Tibial nerve (tissue), 4 donors: ENCODE results near the gene ADAMTS8. TPM values are rescaled to one million over a fixed set of nuclear protein-coding genes. Genes with fewer than 3 reads are reported as not detected.

ENCODE experiments used
- DNase-seq, 2 donors: peaks; one replicate each; pipeline ENCODE4 v3.0.0-alpha.2; 2019; ENCODE audit warnings: low spot score in 2 of 2
- H3K27ac ChIP-seq, 4 donors: fragments of 200-600 bp; sonication (generic) in 3 of 4; one replicate each; pipeline ENCODE4 v1.5.1; 2017 to 2019; ENCODE audit warnings: mild to moderate bottlenecking in 1 of 4
- H3K27me3 ChIP-seq, 2 donors: fragments of 200-600 bp; sonication (generic) in 1 of 2; one replicate each; pipeline versions ENCODE4 v1.5.1 to v1.6.0; 2017 to 2019
- H3K36me3 ChIP-seq, 3 donors: fragments of 200-600 bp; sonication (generic); one replicate each; pipeline ENCODE4 v1.5.1; 2018 to 2019
- H3K4me1 ChIP-seq, 4 donors: fragments of 200-600 bp; sonication (generic) in 3 of 4; one replicate each; pipeline ENCODE4 v1.5.1; 2017 to 2019
- H3K4me3 ChIP-seq, 4 donors: fragments of 200-600 bp; sonication (generic) in 3 of 4; one replicate each; pipeline ENCODE4 v1.5.1; 2017 to 2019; ENCODE audit warnings: mild to moderate bottlenecking in 1 of 4, moderate library complexity in 1 of 4
- H3K9me3 ChIP-seq, 4 donors: fragments of 200-600 bp; sonication (generic) in 3 of 4; one replicate each; pipeline ENCODE4 v1.5.1; 2017 to 2019
- EP300 ChIP-seq, 2 donors: sonication (generic); formaldehyde crosslinking; IDR thresholded peaks; one replicate each; pipeline ENCODE4 v1.6.1; 2017; ENCODE audit warnings: antibody characterized with exemption in 2 of 2, mild to moderate bottlenecking in 1 of 2
- POLR2A ChIP-seq, 2 donors: fragments of 450-650 bp; IDR thresholded peaks; one replicate each; pipeline ENCODE4 v1.6.1; 2017; ENCODE audit warnings: antibody characterized with exemption in 2 of 2, mild to moderate bottlenecking in 2 of 2, moderate library complexity in 2 of 2
- WGBS, 2 donors: methylation state at CpG; one replicate each; pipeline ENCODE4 v1.1.5; 2018; 5-methylcytosine and 5-hydroxymethylcytosine counted together
- total RNA-seq, 4 donors: library from RNA; depleted of rRNA; stranded (reverse); fragments of >200 nt; gene quantifications; one replicate each; pipeline ENCODE4 v1.1.0, GENCODE V29; 2016
- TF ChIP-seq, protein P1 (sequence below), 5 experiments: fragments of 200-600 bp in 3 of 5; fragments of 450-650 bp in 2 of 5; sonication (generic) in 3 of 5; IDR thresholded peaks; one replicate each; pipeline ENCODE4 v1.5.1; 2016 to 2019; ENCODE audit warnings: antibody characterized with exemption in 5 of 5, mild to moderate bottlenecking in 3 of 5, moderate library complexity in 2 of 5

The ADAMTS8 gene
- total RNA-seq, 4 donors from 2014 or later = 0.66 to 3.9 (median 1.6) TPM

DNA sequence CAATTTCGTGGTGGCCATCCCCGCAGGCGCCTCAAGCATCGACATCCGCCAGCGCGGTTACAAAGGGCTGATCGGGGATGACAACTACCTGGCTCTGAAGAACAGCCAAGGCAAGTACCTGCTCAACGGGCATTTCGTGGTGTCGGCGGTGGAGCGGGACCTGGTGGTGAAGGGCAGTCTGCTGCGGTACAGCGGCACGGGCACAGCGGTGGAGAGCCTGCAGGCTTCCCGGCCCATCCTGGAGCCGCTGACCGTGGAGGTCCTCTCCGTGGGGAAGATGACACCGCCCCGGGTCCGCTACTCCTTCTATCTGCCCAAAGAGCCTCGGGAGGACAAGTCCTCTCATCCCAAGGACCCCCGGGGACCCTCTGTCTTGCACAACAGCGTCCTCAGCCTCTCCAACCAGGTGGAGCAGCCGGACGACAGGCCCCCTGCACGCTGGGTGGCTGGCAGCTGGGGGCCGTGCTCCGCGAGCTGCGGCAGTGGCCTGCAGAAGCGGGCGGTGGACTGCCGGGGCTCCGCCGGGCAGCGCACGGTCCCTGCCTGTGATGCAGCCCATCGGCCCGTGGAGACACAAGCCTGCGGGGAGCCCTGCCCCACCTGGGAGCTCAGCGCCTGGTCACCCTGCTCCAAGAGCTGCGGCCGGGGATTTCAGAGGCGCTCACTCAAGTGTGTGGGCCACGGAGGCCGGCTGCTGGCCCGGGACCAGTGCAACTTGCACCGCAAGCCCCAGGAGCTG, 44.8 kb upstream of the ADAMTS8 start:
- H3K36me3 ChIP-seq = peaks cover 0 to 47% (median 4%) of the 10 kb centered on the region in 3 donors
- H3K9me3 ChIP-seq = no peaks in the 10 kb centered on the region
- TF ChIP-seq EP300 (IDR thresholded peaks at IDR 0.05) (no peak), POLR2A (IDR thresholded peaks at IDR 0.05) (no peak)
- TF ChIP-seq, protein P1, sequence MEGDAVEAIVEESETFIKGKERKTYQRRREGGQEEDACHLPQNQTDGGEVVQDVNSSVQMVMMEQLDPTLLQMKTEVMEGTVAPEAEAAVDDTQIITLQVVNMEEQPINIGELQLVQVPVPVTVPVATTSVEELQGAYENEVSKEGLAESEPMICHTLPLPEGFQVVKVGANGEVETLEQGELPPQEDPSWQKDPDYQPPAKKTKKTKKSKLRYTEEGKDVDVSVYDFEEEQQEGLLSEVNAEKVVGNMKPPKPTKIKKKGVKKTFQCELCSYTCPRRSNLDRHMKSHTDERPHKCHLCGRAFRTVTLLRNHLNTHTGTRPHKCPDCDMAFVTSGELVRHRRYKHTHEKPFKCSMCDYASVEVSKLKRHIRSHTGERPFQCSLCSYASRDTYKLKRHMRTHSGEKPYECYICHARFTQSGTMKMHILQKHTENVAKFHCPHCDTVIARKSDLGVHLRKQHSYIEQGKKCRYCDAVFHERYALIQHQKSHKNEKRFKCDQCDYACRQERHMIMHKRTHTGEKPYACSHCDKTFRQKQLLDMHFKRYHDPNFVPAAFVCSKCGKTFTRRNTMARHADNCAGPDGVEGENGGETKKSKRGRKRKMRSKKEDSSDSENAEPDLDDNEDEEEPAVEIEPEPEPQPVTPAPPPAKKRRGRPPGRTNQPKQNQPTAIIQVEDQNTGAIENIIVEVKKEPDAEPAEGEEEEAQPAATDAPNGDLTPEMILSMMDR (IDR thresholded peaks at IDR 0.05) = no peak
- H3K4me3 ChIP-seq = no peak overlapping the region
- 94 to 98% methylated on average over 16 to 32 of the region's 52 CpGs for WGBS, 2 donors
- DNase-seq = no peak
- H3K27me3 ChIP-seq = no peaks in the 10 kb centered on the region
- H3K4me1 ChIP-seq = peaks cover 0 to 20% (median 19%) of the 10 kb centered on the region in 4 donors
- no peak overlapping the region for H3K27ac ChIP-seq

DNA sequence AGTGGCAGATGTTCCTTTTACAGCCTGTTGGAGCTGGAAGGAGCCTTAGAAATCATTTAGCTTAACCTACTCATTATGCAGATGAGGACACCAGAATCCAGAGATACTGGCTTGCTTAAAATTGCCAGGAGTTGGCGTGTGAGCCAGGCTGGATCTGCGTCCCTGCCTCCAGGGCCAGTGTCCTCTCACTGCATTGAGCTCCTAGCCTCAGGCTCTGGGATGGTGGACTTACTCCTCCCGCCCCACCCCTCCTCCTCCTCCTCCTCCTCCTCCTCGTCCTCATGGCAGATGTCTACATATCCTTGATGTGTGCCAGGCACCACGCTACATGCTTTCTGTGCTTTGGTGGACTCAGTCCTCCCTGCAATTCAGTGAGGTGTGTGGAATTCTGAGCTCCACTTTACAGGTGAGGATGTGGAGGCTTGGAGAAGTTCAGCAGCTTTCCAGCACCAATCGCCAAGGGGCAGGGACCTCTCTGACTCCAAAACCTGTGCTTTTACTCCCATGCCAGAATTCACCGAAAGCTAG, 44.1 kb upstream of the ADAMTS8 start:
- Histone ChIP-seq H3K36me3 (peaks cover 0 to 47% (median 4%) of the 10 kb centered on the region in 3 donors), H3K27me3 (no peaks in the 10 kb centered on the region), H3K27ac (no peak overlapping the region), H3K4me3 (no peak overlapping the region), H3K9me3 (no peaks in the 10 kb centered on the region), H3K4me1 (peaks cover 0 to 13% (median 12%) of the 10 kb centered on the region in 4 donors)
- TF ChIP-seq EP300 (IDR thresholded peaks at IDR 0.05) (no peak), POLR2A (IDR thresholded peaks at IDR 0.05) (no peak)
- TF ChIP-seq, protein P1 (IDR thresholded peaks at IDR 0.05) = no peak
- WGBS, 2 donors = 85 to 88% methylated on average over 6 to 7 of the region's 7 CpGs
- DNase-seq = no peak

DNA sequence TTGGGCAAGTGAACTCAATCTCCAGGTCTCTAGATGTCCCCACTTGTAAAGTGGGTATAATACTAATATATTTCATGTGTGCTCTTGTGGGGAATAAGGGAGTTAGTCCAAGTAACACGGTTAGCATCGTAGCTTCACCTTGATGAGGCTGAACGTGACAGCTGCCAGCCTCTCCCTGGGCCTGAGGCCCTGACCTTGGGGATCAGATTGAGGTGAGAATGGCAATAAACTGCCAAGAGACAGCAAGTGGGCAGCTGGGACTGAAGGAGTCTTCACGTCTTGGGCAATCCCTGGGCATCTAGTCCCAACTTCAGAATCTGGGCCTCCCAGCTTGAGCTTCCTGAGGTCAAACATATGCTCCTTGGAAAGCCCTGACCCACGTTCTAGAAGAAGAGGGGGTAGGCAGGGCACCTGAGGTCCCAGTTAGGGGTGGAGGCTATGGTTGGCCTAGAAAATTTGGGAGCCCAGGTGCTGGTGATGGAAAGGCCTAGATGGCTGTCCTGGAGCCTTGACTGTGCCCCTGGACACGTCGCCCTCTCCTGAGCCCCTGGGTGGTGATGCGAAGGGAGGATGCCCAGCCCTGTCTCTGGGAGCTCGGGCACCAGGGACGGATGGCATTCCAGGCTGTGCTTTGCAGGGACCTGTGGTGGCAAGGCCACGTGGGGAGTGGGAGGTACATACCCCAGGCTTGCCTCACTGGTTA, 43.5 kb upstream of the ADAMTS8 start:
- Histone ChIP-seq H3K4me1 (peaks cover 0 to 7% (median 6%) of the 10 kb centered on the region in 4 donors), H3K36me3 (peaks cover 0 to 47% (median 4%) of the 10 kb centered on the region in 3 donors), H3K9me3 (no peaks in the 10 kb centered on the region), H3K27ac (no peak overlapping the region), H3K4me3 (no peak overlapping the region), H3K27me3 (no peaks in the 10 kb centered on the region)
- TF ChIP-seq EP300 (IDR thresholded peaks at IDR 0.05) = no peak
- TF ChIP-seq POLR2A (IDR thresholded peaks at IDR 0.05) = no peak
- WGBS, 2 donors = 85% methylated on average over 6 to 8 of the region's 11 CpGs
- no peak for DNase-seq

DNA sequence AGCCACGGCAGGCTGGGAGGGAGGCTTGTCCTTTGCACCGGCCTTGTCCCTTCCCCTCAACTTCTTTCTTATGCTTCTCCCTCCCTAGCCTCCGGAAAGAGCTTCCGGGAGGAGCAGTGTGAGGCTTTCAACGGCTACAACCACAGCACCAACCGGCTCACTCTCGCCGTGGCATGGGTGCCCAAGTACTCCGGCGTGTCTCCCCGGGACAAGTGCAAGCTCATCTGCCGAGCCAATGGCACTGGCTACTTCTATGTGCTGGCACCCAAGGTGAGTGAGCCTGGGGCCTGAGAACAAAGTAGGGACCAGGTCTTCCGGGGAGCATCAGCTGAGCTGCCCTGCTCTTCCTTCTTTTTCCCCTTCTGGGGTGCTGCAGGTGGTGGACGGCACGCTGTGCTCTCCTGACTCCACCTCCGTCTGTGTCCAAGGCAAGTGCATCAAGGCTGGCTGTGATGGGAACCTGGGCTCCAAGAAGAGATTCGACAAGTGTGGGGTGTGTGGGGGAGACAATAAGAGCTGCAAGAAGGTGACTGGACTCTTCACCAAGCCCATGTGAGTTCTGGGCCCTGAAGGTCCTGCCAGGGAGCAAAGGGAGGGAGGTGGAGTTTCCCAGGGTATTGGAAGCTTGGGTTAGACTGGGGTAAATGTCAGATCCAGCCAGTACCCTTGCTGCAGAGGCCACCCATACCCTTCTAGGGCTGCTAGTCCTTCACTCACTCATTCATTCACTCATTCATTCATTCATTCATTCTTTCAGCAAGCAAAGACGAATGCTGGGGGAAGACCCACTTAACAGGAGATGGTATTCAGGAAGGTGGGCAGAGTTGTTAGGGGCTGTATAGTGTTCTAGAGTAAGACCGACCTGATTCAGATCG, 42.7 kb upstream of the ADAMTS8 start:
- WGBS, 2 donors = 89% methylated on average over 20 of the region's 20 CpGs
- Histone ChIP-seq H3K36me3 (peaks cover 0 to 55% (median 4%) of the 10 kb centered on the region in 3 donors), H3K4me3 (no peak overlapping the region), H3K4me1 (no peaks in the 10 kb centered on the region), H3K27ac (no peak overlapping the region), H3K9me3 (no peaks in the 10 kb centered on the region), H3K27me3 (no peaks in the 10 kb centered on the region)
- TF ChIP-seq EP300 (IDR thresholded peaks at IDR 0.05) (no peak), POLR2A (IDR thresholded peaks at IDR 0.05) (no peak)
- TF ChIP-seq, protein P1 (IDR thresholded peaks at IDR 0.05) = no peak
- no peak for DNase-seq

DNA sequence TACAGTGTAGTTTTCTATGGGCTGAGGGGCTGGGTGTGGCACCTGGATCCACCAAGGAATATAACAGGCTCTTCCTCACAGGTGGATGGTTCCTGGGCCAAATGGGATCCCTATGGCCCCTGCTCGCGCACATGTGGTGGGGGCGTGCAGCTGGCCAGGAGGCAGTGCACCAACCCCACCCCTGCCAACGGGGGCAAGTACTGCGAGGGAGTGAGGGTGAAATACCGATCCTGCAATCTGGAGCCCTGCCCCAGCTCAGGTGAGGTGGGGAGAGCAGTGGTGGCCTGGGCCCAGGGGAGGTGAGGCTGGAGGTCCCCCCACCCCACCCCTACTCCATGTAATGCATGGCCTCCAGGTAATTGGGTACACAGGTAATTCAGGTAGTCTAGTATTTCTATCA, 40.8 kb upstream of the ADAMTS8 start:
- no peak overlapping the region for H3K4me3 ChIP-seq
- no peak for DNase-seq
- H3K27me3 ChIP-seq = no peaks in the 10 kb centered on the region
- peaks cover 0 to 69% (median 4%) of the 10 kb centered on the region in 3 donors for H3K36me3 ChIP-seq
- H3K27ac ChIP-seq = no peak overlapping the region
- H3K4me1 ChIP-seq = no peaks in the 10 kb centered on the region
- H3K9me3 ChIP-seq = no peaks in the 10 kb centered on the region
- TF ChIP-seq POLR2A (IDR thresholded peaks at IDR 0.05) (no peak), EP300 (IDR thresholded peaks at IDR 0.05) (no peak)
- TF ChIP-seq, protein P1 (IDR thresholded peaks at IDR 0.05) = no peak
- 95 to 98% methylated on average over 6 of the region's 6 CpGs for WGBS, 2 donors
